ENCODE results near the gene CLEC10A.

DNA sequence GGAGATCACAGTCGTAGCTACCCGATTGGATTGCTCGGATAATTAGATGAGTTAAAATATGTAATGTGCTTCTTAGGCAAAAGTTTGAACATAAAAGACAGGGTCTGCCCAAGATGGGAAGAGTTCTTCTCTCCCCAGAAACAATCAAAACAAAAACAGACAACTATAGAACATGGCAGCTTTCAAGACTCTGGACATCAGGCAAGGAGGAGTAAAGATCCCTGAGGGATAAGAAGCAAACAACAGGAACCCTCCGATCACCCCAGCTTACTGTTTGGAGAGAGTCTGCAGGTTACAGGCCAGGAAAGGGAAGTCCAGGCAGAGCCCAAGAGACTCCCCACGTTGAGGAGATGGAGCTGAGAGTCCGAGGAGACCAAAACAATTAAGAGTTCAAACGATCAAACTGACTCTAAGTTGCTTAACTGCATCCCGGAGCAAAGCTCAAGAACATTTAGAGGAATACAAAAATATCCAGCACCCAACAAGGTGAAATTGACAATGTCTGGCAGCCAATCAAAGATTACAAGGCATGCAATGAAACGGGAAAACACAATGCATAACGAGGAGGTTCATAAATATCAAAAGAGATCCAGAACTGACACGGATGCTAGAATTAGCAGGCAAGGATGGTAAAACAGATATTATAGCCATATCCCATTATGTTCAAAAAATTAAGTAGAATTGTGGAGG is 30.7 kb upstream of the CLEC10A start:
- TF ChIP-seq, protein P1, sequence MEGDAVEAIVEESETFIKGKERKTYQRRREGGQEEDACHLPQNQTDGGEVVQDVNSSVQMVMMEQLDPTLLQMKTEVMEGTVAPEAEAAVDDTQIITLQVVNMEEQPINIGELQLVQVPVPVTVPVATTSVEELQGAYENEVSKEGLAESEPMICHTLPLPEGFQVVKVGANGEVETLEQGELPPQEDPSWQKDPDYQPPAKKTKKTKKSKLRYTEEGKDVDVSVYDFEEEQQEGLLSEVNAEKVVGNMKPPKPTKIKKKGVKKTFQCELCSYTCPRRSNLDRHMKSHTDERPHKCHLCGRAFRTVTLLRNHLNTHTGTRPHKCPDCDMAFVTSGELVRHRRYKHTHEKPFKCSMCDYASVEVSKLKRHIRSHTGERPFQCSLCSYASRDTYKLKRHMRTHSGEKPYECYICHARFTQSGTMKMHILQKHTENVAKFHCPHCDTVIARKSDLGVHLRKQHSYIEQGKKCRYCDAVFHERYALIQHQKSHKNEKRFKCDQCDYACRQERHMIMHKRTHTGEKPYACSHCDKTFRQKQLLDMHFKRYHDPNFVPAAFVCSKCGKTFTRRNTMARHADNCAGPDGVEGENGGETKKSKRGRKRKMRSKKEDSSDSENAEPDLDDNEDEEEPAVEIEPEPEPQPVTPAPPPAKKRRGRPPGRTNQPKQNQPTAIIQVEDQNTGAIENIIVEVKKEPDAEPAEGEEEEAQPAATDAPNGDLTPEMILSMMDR (conservative IDR thresholded peaks at IDR 0.05; ENCODE audit: low read length), result no peak
- TF ChIP-seq EZH2phosphoT487 (IDR thresholded peaks at IDR 0.05; ENCODE audit: borderline replicate concordance), result no peak
